ENCODE data around the gene EBF4.
"Not testable (repeated sequence)": the region's sequence is repeated elsewhere in the genome, so short reads cannot be mapped to it uniquely, and the experiment has no call there.

EBF4 gene

DNA sequence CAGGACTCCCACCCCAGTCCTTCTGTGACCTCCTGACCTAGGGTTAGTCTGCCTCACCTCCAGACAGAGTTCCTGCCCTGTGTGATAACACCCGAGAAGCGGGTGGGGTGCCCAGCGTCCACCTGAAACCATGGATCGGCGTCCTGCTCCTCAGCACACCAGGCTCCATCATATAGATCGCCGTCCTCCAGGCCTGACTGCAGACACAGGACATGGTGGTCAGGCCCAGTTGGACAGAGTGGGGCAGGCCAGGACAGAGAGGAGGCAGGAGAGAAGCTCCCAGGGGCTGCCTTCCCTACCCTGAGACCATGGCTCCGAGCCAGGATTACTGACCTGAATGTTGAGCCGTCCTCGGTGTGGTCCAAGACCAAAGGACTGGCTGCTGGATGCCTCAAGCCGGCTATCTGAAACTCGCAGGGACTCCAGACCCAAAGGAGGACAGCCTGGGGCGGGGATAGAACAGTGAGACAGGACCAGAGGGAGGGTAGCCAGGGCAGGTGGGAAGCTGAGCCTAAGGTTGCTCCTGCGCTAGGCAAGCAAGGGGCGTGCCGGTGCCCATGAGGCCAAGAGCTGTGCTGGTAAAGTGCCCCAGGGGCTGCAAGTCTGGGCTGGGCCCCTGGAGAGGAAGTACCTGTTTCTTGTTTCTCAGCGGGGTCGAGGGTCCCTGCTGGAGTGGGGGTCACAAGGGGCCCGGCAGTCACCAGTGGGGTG is 105.7 kb downstream of the EBF4 start:
- no peak for DNase-seq

GRCh38 chr20:2798814-2799213 is 106.2 kb downstream of the EBF4 start:
- DNase-seq = no peak

GRCh38 chr20:2799271-2799670 is 106.7 kb downstream of the EBF4 start:
- no peak for DNase-seq

DNA sequence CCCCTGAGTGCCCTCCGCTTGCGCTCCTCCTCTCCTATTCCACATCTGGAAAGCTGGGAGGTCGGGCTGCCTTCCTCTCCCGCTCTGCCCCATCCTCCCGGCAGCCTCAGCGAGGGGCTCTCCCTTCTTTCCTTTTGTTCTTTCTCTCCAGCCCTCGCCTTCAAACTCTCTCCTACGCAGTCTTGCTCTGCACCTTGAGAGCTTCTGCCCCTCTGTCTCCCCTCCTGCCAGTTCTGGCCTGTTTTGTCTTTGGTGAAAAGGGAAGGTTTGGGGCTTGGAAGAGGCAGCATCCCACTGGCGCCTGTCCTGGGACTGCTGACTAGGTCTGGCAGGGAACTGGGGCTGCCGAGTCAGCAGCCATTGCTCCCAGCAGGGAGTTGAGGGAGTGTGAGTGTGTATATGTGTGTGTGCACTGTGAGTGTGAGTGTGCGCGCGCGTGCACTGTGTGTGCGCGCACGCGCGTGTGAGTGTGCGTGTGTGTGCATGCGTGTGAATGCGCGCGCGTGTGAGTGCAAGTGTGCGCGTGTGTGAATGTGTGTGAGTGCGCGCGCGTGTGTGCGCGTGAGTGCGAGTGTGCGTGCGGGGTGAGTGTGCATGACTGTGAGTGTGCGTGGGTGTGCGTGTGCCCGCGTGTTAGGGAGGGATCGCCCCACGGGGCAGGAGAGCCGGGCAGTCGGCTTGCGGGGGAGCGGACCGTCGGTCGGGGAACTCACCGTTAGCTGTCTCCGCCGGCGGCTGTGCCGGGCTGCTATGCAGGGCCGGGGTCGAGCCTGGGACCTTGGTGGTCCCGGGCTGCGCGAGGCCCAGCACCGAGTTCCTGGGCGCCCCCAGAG is 107.3 kb downstream of the EBF4 start:
- peak; percentile 19 for DNase-seq

GRCh38 chr20:2800521-2801285 is 108.1 kb downstream of the EBF4 start, which contains the start of gene CPXM1:
TSS of gene CPXM1 (minus strand) at chr20:2800627. CDS start at chr20:2800572, 55 bp downstream.
- DNase-seq = no peak

DNA sequence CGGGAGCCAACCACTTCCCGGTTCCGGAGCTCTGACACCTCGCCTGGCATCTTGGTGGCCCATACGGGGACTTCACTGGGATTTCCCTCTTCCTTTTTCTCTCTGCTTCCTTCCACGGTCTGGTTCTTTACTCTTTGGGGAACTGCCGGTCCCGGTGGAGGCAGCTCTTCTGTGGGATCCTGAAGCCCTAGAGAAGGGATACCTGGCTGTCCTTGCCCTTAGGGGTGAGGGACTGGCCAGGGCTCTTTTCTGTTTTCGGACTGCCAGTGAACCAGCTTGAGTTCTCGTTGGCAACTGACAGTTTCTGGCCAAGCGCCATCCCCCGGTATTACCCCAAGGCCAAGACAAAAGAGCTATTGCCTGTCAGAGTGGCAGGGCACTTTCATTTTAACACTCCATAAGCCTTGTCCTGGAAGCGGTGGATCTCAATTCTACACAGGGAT is 108.7 kb downstream of the EBF4 start:
- no peak for DNase-seq

DNA sequence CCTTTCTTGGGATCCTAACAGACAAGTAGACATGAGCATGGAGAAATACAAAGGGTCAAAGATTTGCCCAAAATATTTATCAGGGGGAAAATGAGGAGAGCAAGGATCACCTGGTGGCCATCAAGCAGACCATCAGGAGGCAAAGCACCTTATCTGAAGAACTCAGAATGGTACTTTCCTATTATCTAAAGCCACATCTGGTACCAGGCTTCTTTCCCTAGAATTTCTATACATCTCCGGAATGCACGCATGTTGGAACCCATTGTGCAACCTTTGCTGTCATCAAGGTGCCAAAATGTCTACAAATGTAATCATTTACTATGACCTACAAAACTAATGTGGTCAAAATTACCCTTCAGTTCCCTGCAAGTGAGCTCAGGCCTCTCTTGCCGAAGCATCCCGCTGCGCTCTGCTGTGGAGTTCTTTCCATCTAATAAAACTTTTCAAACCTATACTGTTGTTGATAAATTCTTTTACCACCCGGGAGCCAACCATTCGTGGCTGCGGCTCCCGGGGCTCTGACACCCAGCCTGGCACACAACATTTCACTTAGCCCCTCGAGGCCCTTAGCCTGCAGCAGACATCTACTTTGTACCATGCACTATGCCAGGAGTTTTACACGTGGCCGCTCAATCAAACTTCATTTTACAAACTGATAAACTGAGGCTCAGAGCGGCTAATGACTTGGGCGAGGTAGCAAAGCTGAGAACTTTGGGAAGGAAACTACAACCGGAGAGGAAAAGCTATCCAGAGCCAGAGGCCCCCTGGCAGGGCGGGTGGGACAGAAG is 111.7 kb downstream of the EBF4 start:
- DNase-seq = no peak

- no peak for DNase-seq
These were observed 112.5 kb downstream of the EBF4 start for GRCh38 chr20:2804852-2805688.

DNA sequence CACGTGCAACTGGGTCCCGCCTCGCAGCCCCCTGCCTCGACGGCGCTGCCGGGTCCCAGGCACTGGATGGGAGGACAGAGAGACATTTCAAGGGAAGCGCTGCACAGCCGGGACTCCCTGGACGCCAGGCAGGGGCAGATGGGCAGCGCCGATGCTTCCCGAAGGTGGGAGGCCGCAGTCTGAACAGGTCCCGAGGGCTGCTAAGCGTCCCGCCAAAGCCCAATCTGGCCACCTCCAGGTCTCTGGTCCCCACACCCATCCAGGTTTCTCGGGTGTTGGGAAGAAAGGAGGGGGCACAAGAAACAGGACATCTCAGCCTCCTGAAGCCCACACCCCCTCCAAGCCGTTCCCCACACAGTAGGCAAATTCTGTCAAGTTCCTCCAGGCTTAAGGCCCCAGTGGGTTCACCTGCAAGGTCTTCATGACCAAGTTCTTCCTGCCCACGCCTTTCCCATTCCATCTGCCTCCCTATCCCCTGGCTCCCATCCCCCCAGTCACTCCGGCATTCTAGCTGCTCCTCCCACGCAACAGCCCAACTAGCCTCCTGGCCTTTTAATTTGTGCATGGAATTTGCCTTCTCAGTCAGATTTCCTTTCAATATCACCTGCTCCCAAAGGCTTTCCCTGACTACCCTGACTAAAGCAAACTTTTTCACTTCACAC is 113.2 kb downstream of the EBF4 start:
- no peak for DNase-seq

- DNase-seq = no peak
These were observed 113.7 kb downstream of the EBF4 start for GRCh38 chr20:2806351-2806701.

DNA sequence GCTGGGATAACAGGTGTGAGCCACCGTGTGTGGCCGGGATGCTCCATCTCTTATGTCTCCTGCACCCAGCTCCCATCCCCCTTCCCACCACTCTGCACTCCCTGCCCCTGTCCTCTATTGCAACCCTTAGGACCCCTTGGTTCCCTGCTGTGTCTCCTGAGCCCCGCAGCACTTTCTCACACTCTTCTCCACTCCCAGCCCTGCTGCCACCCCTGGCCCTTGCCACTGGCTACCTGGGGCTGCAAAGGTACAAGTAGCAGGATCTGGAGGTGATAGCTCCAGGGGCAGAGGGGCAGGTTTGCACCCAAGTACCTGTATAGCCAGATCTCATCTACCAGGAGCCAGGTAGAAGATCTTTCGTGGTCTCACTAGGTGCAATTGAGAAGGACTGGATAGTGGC is 114.4 kb downstream of the EBF4 start:
- DNase-seq = no peak

DNA sequence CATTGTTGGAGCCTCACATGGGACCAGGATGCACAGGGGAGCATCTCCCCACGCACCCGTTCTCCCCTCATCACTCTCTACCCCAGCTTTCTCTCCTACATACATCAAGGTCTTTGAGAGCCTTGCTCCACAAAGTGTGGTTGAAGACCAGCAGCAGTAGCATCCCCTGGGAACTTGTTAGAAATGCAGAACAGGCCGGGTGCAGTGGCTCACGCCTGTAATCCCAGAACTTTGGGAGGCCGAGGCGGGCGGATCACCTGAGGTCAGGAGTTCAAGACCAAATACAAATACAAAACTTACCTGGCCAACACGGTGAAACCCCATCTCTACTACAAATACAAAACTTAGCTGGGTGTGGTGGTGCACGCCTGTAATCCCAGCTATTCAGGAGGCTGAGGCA is 115.3 kb downstream of the EBF4 start:
- DNase-seq = not testable (repeated sequence)

GRCh38 chr20:2809690-2810089 is 117.1 kb downstream of the EBF4 start:
- DNase-seq = no peak
